ENCODE measurements around the gene CASKIN1.

The CASKIN1 gene

GRCh38 chr16:2198283-2198682 lies 1.9 kb upstream of the CASKIN1 start:
- H3K27me3 Mint-ChIP-seq (ENCODE audit: low read depth, poor library complexity): peaks cover 72% of the 10 kb centered on the region
- no peak for TF ChIP-seq CTCF (IDR thresholded peaks at IDR 0.05)
- peak overlapping the region; percentile 74 for H3K4me3 Mint-ChIP-seq

GRCh38 chr16:2197765-2198164 lies 1.4 kb upstream of the CASKIN1 start:
- H3K27me3 Mint-ChIP-seq (ENCODE audit: low read depth, poor library complexity): peaks cover 74% of the 10 kb centered on the region
- H3K36me3 Mint-ChIP-seq (ENCODE audit: low read depth): no peaks in the 10 kb centered on the region
- peaks cover 11% of the 10 kb centered on the region for H3K9me3 Mint-ChIP-seq
- TF ChIP-seq CTCF (IDR thresholded peaks at IDR 0.05): no peak
- DNase-seq: no peak
- no peak overlapping the region for H3K27ac Mint-ChIP-seq
- peak overlapping the region; percentile 74 for H3K4me3 Mint-ChIP-seq
- H3K4me1 Mint-ChIP-seq: peaks cover 11% of the 10 kb centered on the region

More at GRCh38 chr16:2198283-2198682, 1.9 kb upstream of the CASKIN1 start:
- DNase-seq: no peak
- H3K4me1 Mint-ChIP-seq: peaks cover 11% of the 10 kb centered on the region
- H3K36me3 Mint-ChIP-seq (ENCODE audit: low read depth): no peaks in the 10 kb centered on the region
- H3K9me3 Mint-ChIP-seq: peaks cover 13% of the 10 kb centered on the region
- H3K27ac Mint-ChIP-seq: no peak overlapping the region

- Mint-ChIP-seq H3K9me3 (peaks cover 7% of the 10 kb centered on the region), H3K4me1 (peaks cover 15% of the 10 kb centered on the region)
Measured at GRCh38 chr16:2196981-2197511, 641 bp upstream of the CASKIN1 start.

GRCh38 chr16:2195322-2196161 lies 863 bp downstream of the CASKIN1 start:
- H3K4me1 Mint-ChIP-seq: peaks cover 17% of the 10 kb centered on the region
- H3K27ac Mint-ChIP-seq: no peak overlapping the region
- H3K36me3 Mint-ChIP-seq (ENCODE audit: low read depth): no peaks in the 10 kb centered on the region
- H3K27me3 Mint-ChIP-seq (ENCODE audit: low read depth, poor library complexity): peaks cover 58% of the 10 kb centered on the region
- TF ChIP-seq CTCF (IDR thresholded peaks at IDR 0.05): no peak
- peaks cover 4% of the 10 kb centered on the region for H3K9me3 Mint-ChIP-seq
- peak overlapping the region; percentile 67 for H3K4me3 Mint-ChIP-seq
- no peak for DNase-seq

More at GRCh38 chr16:2196981-2197511, 641 bp upstream of the CASKIN1 start:
- TF ChIP-seq CTCF (IDR thresholded peaks at IDR 0.05): no peak
- H3K27ac Mint-ChIP-seq: no peak overlapping the region
- H3K36me3 Mint-ChIP-seq (ENCODE audit: low read depth): no peaks in the 10 kb centered on the region
- H3K4me3 Mint-ChIP-seq: peak overlapping the region; percentile 74
- H3K27me3 Mint-ChIP-seq (ENCODE audit: low read depth, poor library complexity): peaks cover 73% of the 10 kb centered on the region
- DNase-seq: no peak

GRCh38 chr16:2194852-2195321 lies 1.5 kb downstream of the CASKIN1 start:
- no peaks in the 10 kb centered on the region for H3K9me3 Mint-ChIP-seq
- H3K36me3 Mint-ChIP-seq (ENCODE audit: low read depth): no peaks in the 10 kb centered on the region
- H3K4me1 Mint-ChIP-seq: peaks cover 23% of the 10 kb centered on the region
- DNase-seq: peak; percentile 44
- peak; percentile 45 for TF ChIP-seq CTCF (IDR thresholded peaks at IDR 0.05)
- no peak overlapping the region for H3K27ac Mint-ChIP-seq
- peaks cover 52% of the 10 kb centered on the region for H3K27me3 Mint-ChIP-seq (ENCODE audit: low read depth, poor library complexity)
- peak overlapping the region; percentile 67 for H3K4me3 Mint-ChIP-seq
